GM18526 (cell line): Measurements from ENCODE around the gene BCL2L1.

Experiments used
- POLR2A ChIP-seq: IDR thresholded peaks from 3 replicates; pipeline ENCODE4 v1.6.1; 2011; ENCODE audit not compliant: insufficient read length; ENCODE audit errors: extremely low read depth

The BCL2L1 gene

GRCh38 chr20:31722257-31723068, at the start of gene BCL2L1:
BCL2L1 (minus strand) TSS chr20:31722868; CDS start chr20:31722218, 650 bp downstream.
- TF ChIP-seq POLR2A = peak; percentile 44

DNA sequence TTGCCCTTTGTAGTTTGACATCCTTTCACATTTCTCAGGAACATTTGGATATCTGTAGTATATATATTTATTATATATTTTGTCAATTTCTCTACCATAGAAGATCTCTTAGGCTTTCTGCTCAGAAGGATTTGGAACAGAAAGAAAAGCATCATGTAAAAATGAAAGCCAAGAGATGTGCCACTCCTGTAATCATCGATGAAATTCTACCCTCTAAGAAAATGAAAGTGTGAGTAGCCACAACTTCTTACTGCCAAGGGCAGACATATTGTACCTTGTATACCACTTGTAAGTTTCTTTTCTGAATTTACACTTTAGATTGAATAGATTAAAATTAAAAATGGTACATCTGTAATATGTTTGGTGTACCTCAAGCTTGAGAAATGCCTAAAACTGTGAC, 47.6 kb upstream of the BCL2L1 start:
- no peak for TF ChIP-seq POLR2A

DNA sequence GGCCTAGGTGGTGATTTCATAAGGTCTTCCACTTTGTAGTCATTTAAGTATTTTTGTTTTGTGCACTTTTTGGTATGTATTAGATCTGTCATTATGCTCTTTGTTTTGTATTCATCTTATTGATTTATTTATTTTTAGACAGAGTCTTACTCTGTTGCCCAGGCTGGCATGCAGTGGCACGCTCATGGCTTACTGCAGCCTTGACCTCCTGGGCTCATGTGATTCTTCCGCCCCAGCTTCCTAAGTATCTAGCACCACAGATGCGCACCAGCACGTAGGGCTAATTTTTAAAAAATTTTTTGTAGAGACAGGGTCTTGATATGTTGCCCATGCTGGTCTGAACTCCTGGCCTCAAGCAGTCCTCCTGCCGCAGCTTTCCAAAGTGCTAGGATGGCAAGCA, 47.0 kb upstream of the BCL2L1 start:
- no peak for TF ChIP-seq POLR2A

- no peak for TF ChIP-seq POLR2A
Observed at GRCh38 chr20:31767805-31768204, 45.1 kb upstream of the BCL2L1 start.

GRCh38 chr20:31764641-31765305, 42.1 kb upstream of the BCL2L1 start:
- no peak for TF ChIP-seq POLR2A

- TF ChIP-seq POLR2A = no peak
Observed at GRCh38 chr20:31760519-31761240, 38.0 kb upstream of the BCL2L1 start.

DNA sequence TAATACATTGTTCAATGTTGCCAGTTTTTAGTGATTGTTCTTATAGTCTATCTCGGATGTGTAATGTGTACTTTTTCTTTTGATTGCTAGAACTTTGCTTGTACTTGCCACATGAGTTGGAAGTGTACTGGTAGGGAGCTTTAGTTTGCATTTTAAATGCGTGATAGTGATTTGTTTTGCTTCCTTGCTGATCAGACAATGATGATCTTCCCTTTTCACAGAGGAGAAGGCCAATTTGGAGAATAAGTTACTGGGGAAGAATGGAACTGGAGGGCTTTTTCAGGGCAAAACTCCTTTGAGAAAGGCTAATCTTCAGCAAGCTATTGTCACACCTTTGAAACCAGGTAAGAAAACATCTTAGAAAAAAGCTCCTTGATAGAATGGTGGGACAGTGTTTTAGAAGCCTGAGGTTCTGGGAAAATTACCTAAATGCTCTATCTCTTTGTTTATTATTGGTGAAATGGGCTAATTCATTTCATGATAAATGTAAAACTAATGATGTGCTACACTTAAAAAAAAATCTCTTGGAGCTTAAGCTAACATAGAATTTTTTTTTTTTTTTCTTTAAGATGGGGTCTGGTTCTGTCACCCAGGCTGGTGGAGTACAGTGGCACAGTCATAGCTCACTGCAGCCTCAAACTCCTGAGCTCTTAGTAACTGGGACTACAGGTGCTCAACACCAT, 37.3 kb upstream of the BCL2L1 start:
- TF ChIP-seq POLR2A = no peak

GRCh38 chr20:31758991-31759390, 36.3 kb upstream of the BCL2L1 start:
- no peak for TF ChIP-seq POLR2A

GRCh38 chr20:31758521-31758920, 35.9 kb upstream of the BCL2L1 start:
- TF ChIP-seq POLR2A = no peak

DNA sequence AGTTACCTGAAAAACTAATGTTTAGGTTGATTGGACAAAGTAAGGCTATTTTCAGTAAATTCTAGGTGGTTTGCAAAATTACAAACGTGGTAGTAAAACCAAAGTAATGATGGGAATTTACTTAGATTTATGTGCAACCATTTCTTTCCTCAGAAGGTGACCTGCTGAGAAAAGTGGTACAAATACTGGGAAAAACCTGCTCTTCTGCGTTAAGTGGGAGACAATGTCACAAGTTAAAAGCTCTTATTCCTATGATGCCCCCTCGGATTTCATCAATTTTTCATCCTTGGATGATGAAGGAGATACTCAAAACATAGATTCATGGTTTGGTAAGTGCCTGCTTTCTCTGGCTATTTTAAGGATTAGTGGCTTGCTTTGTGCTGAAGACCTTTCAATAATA, 34.6 kb upstream of the BCL2L1 start:
- TF ChIP-seq POLR2A = no peak

GRCh38 chr20:31751126-31751525, 28.5 kb upstream of the BCL2L1 start:
- no peak for TF ChIP-seq POLR2A

DNA sequence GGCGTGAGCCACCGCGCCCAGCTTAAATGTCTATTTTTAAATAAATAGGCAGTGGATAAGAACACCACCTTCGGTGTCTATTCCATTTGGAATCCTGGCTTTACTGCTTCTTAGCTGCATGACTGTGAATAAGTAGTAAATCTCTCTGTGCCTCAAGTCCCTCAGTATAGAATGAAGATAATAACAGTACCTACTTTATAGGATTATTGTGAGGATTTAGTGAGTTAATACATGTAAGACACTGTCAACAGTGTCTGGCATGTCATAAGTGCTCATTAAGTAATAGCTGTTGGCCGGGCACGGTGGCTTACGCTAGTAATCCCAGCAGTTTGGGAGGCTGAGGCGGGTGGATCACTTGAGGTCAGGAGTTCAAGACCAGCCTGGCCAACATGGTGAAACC, 26.6 kb upstream of the BCL2L1 start:
- TF ChIP-seq POLR2A = no peak

DNA sequence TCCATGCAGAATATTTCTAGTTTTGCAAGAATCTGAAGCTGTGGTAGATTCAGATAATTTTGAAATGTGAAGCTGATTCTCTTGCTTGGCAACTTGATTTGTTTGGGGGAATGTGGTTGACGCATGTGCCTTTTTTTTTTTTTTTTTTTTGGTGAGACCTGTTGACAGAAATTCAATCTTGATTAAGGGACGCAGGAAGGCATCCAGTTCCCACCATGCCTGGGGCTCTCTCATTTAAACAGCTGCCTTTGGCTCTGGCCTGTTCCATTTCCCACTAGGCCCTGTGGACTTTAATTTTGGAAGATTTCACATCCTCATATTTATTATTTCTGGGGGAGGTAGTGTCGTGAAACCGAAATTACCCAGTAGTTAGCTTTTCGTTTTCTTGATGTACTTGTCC, 25.0 kb upstream of the BCL2L1 start:
- no peak for TF ChIP-seq POLR2A

DNA sequence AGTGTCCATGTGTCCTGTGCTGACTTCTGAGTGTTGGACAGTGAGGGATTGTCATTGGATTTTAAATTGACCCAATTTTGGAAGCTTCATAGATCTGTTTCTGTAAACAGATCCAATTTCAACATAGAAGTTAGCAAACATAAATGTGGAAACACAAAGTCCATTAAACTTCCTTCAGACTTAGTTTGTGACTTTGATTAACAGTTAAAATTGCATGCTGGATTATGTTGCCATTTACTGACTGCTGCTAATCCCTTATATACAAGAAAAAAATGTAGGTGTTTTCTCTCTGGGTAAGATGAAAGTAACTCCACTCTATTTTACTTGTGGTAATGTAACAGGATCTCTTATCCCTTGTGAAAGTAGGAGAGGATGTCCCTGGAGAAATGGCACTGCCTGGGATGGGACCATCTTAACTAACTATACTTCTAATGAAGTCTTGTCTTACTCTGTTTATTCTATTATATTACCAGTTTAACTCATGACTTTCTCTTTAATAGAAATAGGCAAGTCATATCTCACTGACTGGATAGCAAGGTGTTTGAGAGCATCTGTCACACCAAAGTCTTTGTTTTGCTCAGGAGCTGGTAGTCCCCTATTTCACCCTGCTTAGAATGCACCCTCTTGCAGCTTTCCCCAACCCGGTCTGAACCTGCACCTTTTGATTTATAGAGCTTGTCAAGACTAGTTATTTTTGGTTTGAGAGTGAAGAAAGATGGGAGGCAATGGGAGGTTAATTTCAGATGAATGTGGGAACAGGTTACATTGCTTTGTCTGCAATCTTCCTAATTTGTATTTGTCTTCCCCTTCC, 23.6 kb upstream of the BCL2L1 start:
- TF ChIP-seq POLR2A = no peak
